Transverse colon (tissue), 3 donors: ENCODE results near the gene NLRP12.

Experiments
- POLR2A ChIP-seq: fragments of 450-650 bp; IDR thresholded peaks from one replicate; pipeline ENCODE4 v1.6.1; 2016; ENCODE audit warnings: antibody characterized with exemption, mild to moderate bottlenecking, moderate library complexity
- TF ChIP-seq, protein P1 (sequence below), 5 experiments: fragments of 200-600 bp in 3 of 5; fragments of 450-650 bp in 2 of 5; sonication (generic) in 3 of 5; IDR thresholded peaks; 1 replicate in 2 of 5; 2 replicates in 3 of 5; pipeline ENCODE4 v1.5.1; 2016 to 2017; ENCODE audit warnings: antibody characterized with exemption in 5 of 5, inconsistent platforms in 3 of 5, mild to moderate bottlenecking in 2 of 5, moderate library complexity in 1 of 5

DNA sequence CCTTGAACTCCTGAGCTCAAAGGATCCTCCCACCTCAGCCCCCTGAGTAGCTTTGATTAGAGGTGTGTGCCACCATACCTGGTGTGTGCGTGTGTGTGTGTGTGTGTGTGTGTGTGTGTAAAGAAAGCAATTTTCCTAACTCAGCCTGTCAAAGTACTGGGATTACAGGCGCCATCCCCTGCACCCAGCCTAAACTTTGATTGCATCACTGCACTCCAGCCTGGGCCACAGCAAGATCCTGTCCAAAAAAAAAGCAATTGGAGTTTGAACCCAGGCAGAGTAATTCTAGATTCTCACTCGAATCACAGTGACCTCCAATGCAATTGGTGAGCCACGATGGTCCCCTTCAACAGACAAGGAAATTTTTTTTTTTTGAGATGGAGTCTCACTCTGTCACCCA lies 29.1 kb downstream of the NLRP12 start:
- TF ChIP-seq, protein P1, sequence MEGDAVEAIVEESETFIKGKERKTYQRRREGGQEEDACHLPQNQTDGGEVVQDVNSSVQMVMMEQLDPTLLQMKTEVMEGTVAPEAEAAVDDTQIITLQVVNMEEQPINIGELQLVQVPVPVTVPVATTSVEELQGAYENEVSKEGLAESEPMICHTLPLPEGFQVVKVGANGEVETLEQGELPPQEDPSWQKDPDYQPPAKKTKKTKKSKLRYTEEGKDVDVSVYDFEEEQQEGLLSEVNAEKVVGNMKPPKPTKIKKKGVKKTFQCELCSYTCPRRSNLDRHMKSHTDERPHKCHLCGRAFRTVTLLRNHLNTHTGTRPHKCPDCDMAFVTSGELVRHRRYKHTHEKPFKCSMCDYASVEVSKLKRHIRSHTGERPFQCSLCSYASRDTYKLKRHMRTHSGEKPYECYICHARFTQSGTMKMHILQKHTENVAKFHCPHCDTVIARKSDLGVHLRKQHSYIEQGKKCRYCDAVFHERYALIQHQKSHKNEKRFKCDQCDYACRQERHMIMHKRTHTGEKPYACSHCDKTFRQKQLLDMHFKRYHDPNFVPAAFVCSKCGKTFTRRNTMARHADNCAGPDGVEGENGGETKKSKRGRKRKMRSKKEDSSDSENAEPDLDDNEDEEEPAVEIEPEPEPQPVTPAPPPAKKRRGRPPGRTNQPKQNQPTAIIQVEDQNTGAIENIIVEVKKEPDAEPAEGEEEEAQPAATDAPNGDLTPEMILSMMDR (IDR thresholded peaks at IDR 0.05) = no peak
- TF ChIP-seq POLR2A = no peak
